Spleen (tissue), 7 donors: ENCODE results near the gene ATG14.

Experiments
- CTCF ChIP-seq, 11 experiments: fragments of 200-600 bp in 7 of 11; fragments of 450-650 bp in 4 of 11; sonication (generic) in 4 of 11; IDR thresholded peaks in 8 of 11; conservative IDR thresholded peaks in 3 of 11; 1 replicate in 7 of 11; 2 replicates in 4 of 11; pipeline versions ENCODE4 v1.4.0 to v1.8.0; 2016 to 2021; ENCODE audit warnings: antibody characterized with exemption in 11 of 11, inconsistent platforms in 4 of 11, mild to moderate bottlenecking in 1 of 11
- POLR2A ChIP-seq, 3 donors: fragments of 450-650 bp; IDR thresholded peaks; one replicate each; pipeline ENCODE4 v1.5.1; 2017; ENCODE audit warnings: antibody characterized with exemption in 3 of 3, mild to moderate bottlenecking in 1 of 3
- POLR2AphosphoS5 ChIP-seq, 3 donors: sonication (generic); formaldehyde crosslinking; IDR thresholded peaks; one replicate each; pipeline ENCODE4 v1.5.1; 2017; ENCODE audit warnings: antibody characterized with exemption in 3 of 3
- donor health status: DM: no; HTN: no; CAD: no; lungs with moderate emphysema.
- donor health status: DM: no; HTN: no; CAD: no.
- donor health status: DM: no; HTN: no; CAD: no.

- TF ChIP-seq POLR2A (IDR thresholded peaks at IDR 0.05): no peak
- peak in 8 of 11 experiments; percentile 24 to 65 (median 40) for TF ChIP-seq CTCF (IDR thresholded peaks at IDR 0.05 in 8 of 11, conservative IDR thresholded peaks at IDR 0.05 in 3 of 11)
- TF ChIP-seq POLR2AphosphoS5 (IDR thresholded peaks at IDR 0.05): no peak
Measured at GRCh38 chr14:55430024-55430690, 18.5 kb upstream of the ATG14 start.
